SK-N-SH (cell line): Measurements from ENCODE around the gene NT5DC3. TPM values are rescaled to one million over a fixed set of nuclear protein-coding genes. Genes with fewer than 3 reads are reported as not detected.
"Not testable (repeated sequence)": the region's sequence is repeated elsewhere in the genome, so short reads cannot be mapped to it uniquely, and the experiment has no call there.

Experiments
- CTCF ChIA-PET: fragments of 300-600, 350-600 bp; formaldehyde crosslinking; extraction: SDS; loops from one replicate; lab custom pipeline; 2021; lab: Yijun Ruan, JAX
- POLR2A ChIA-PET: fragments of 350-600 bp; sonication (Branson Sonifier 250); formaldehyde crosslinking; extraction: SDS; loops from one replicate; lab custom pipeline; 2020; ENCODE audit warnings: antibody characterized with exemption, inconsistent platforms; lab: Yijun Ruan, JAX
- DNase-seq: peaks from one replicate; pipeline ENCODE4 v3.0.0; 2012
- H2AFZ ChIP-seq: fragments of 200-600 bp; sonication (generic); 2 replicates; pipeline ENCODE4 v1.8.1; 2016; ENCODE audit warnings: antibody characterized with exemption, mild to moderate bottlenecking, low read depth
- H3F3A ChIP-seq: fragments of 200-600 bp; sonication (generic); replicated peaks from 2 replicates; pipeline ENCODE3; 2016; ENCODE audit warnings: antibody characterized with exemption, mild to moderate bottlenecking; ENCODE audit not compliant: insufficient read depth
- H3K27ac ChIP-seq, 2 experiments: fragments of 200-500 bp in 1 of 2; fragments of 200-600 bp in 1 of 2; sonication (Bioruptor generic) in 1 of 2; sonication (generic), shearing (Covaris generic) in 1 of 2; 2 replicates each; pipeline versions ENCODE4 v1.5.1 to v1.6.1; 2014 to 2016; ENCODE audit warnings: low read depth in 2 of 2, inconsistent platforms in 1 of 2, low read length in 1 of 2, mild to moderate bottlenecking in 1 of 2, mixed read lengths in 1 of 2
- H3K27me3 ChIP-seq: fragments of 200-600 bp; sonication (generic), shearing (Covaris generic); 2 replicates; pipeline ENCODE4 v1.6.1; 2016; ENCODE audit warnings: mixed run types; ENCODE audit not compliant: insufficient read depth
- H3K36me3 ChIP-seq, 2 experiments: fragments of 200-500 bp in 1 of 2; fragments of 200-600 bp in 1 of 2; sonication (Bioruptor generic) in 1 of 2; sonication (generic) in 1 of 2; replicated peaks in 1 of 2; 2 replicates each; pipeline versions ENCODE3 to v1.5.1; 2014 to 2016; ENCODE audit warnings: low read length in 1 of 2, mild to moderate bottlenecking in 1 of 2; ENCODE audit not compliant: insufficient read depth in 2 of 2, control insufficient read depth in 1 of 2
- H3K4me1 ChIP-seq, 2 experiments: fragments of 200-500 bp in 1 of 2; fragments of 200-600 bp in 1 of 2; sonication (Bioruptor generic) in 1 of 2; sonication (generic), shearing (Covaris generic) in 1 of 2; 2 replicates each; pipeline versions ENCODE4 v1.5.1 to v1.6.1; 2014 to 2016; ENCODE audit warnings: low read depth in 1 of 2, low read length in 1 of 2, mixed run types in 1 of 2; ENCODE audit not compliant: insufficient read depth in 2 of 2, control insufficient read depth in 1 of 2
- H3K4me2 ChIP-seq: fragments of 200-600 bp; sonication (generic), shearing (Covaris generic); 2 replicates; pipeline ENCODE4 v1.6.1; 2017; ENCODE audit warnings: mixed run types
- H3K4me3 ChIP-seq, 2 experiments: fragments of 200-500 bp in 1 of 2; fragments of 200-600 bp in 1 of 2; sonication (Bioruptor generic) in 1 of 2; sonication (generic), shearing (Covaris generic) in 1 of 2; 2 replicates each; pipeline versions ENCODE4 v1.5.1 to v1.8.1; 2014 to 2016; ENCODE audit warnings: low read depth in 2 of 2, inconsistent platforms in 1 of 2, low read length in 1 of 2, mild to moderate bottlenecking in 1 of 2, mixed read lengths in 1 of 2, moderate library complexity in 1 of 2
- H3K79me2 ChIP-seq: fragments of 200-600 bp; sonication (generic); 2 replicates; pipeline ENCODE4 v1.8.1; 2017; ENCODE audit warnings: mild to moderate bottlenecking; ENCODE audit not compliant: insufficient read depth
- H3K9ac ChIP-seq: fragments of 200-600 bp; sonication (generic); 2 replicates; pipeline ENCODE4 v1.6.1; 2017; ENCODE audit warnings: mixed run types
- H3K9me2 ChIP-seq: fragments of 200-600 bp; sonication (generic); 2 replicates; pipeline ENCODE4 v1.6.1; 2017; ENCODE audit warnings: mixed run types
- H3K9me3 ChIP-seq: fragments of 200-600 bp; sonication (generic); 2 replicates; pipeline ENCODE4 v1.6.1; 2017; ENCODE audit warnings: mixed run types, mild to moderate bottlenecking, moderate library complexity
- H4K20me1 ChIP-seq: fragments of 200-600 bp; sonication (generic); 2 replicates; pipeline ENCODE4 v1.6.1; 2017; ENCODE audit warnings: mild to moderate bottlenecking, mixed run types; ENCODE audit not compliant: insufficient read depth
- CHD2 ChIP-seq: fragments of 150-350 bp; IDR thresholded peaks from 2 replicates; pipeline ENCODE4 v1.6.1; 2018; ENCODE audit warnings: low read length; ENCODE audit not compliant: partially characterized antibody
- EP300 ChIP-seq, 2 experiments: IDR thresholded peaks; 2 replicates each; pipeline versions ENCODE4 v1.4.0 to v1.6.1; 2012; ENCODE audit warnings: borderline replicate concordance in 1 of 2, low read depth in 1 of 2, low read length in 1 of 2
- FOSL2 ChIP-seq: IDR thresholded peaks from 2 replicates; pipeline ENCODE4 v1.4.0; 2012; ENCODE audit warnings: low read depth, mild to moderate bottlenecking, moderate library complexity, borderline replicate concordance
- FOXM1 ChIP-seq: IDR thresholded peaks from 2 replicates; pipeline ENCODE4 v1.4.0; 2012; ENCODE audit warnings: low read depth, mild to moderate bottlenecking
- GATA2 ChIP-seq: sonication (generic); formaldehyde crosslinking; IDR thresholded peaks from 2 replicates; pipeline ENCODE4 v1.5.0; 2020; ENCODE audit warnings: mild to moderate bottlenecking, missing genetic modification reagents
- JUND ChIP-seq: IDR thresholded peaks from 2 replicates; pipeline ENCODE4 v1.4.0; 2012
- MXI1 ChIP-seq: IDR thresholded peaks from 2 replicates; pipeline ENCODE4 v1.6.1; 2012; ENCODE audit warnings: mild to moderate bottlenecking, low read depth, low read length, improper control_type of control experiment
- NFIC ChIP-seq: IDR thresholded peaks from 2 replicates; pipeline ENCODE4 v1.4.0; 2012; ENCODE audit warnings: borderline replicate concordance
- RAD21 ChIP-seq: IDR thresholded peaks from 2 replicates; pipeline ENCODE4 v1.6.1; 2012; ENCODE audit warnings: mild to moderate bottlenecking, low read length
- RCOR1 ChIP-seq: fragments of 150-350 bp; IDR thresholded peaks from 2 replicates; pipeline ENCODE4 v1.6.1; 2017; ENCODE audit warnings: antibody characterized with exemption, low read length
- RFX5 ChIP-seq: IDR thresholded peaks from 2 replicates; pipeline ENCODE4 v1.6.1; 2012; ENCODE audit warnings: mild to moderate bottlenecking, improper control_type of control experiment, low read length
- RXRA ChIP-seq: IDR thresholded peaks from 2 replicates; pipeline ENCODE4 v1.4.0; 2012; ENCODE audit warnings: low read depth, mild to moderate bottlenecking, borderline replicate concordance
- SMC3 ChIP-seq: IDR thresholded peaks from 2 replicates; pipeline ENCODE4 v1.6.1; 2012; ENCODE audit warnings: low read depth, low read length, improper control_type of control experiment
- TAF1 ChIP-seq: IDR thresholded peaks from 2 replicates; pipeline ENCODE4 v1.6.1; 2012; ENCODE audit warnings: low read depth, mild to moderate bottlenecking, low read length, moderate library complexity, borderline replicate concordance
- TCF12 ChIP-seq: IDR thresholded peaks from 2 replicates; pipeline ENCODE4 v1.4.0; 2012
- TEAD4 ChIP-seq: IDR thresholded peaks from 2 replicates; pipeline ENCODE4 v1.4.0; 2012; ENCODE audit warnings: mild to moderate bottlenecking, borderline replicate concordance; ENCODE audit not compliant: insufficient read depth
- WGBS: methylation state at CpG from one replicate; pipeline ENCODE4 v1.1.6; 2017; ENCODE audit warnings: low lambda C conversion rate; 5-methylcytosine and 5-hydroxymethylcytosine counted together
- polyA plus RNA-seq, 3 experiments: library from polyadenylated mRNA; depleted of rRNA; stranded (reverse); fragments of >200 nt; gene quantifications; 2 replicates each; pipeline ENCODE4 v1.2.3, GENCODE V29; 2012

The NT5DC3 gene
- polyA plus RNA-seq, 1 of the 3 experiments (the other 2 are of a cell fraction): 11.0 TPM

- ChIA-PET POLR2A (no interaction called here), CTCF (no interaction called here)
- H3K27me3 ChIP-seq: no peaks in the 10 kb centered on the region
- no peak for DNase-seq
- TF ChIP-seq TCF12: no peak
- TF ChIP-seq GATA2 (CRISPR knock-in tag): no peak
- no peak for TF ChIP-seq NFIC
- H3K9me3 ChIP-seq: no peaks in the 10 kb centered on the region
- WGBS: 94% methylated on average over 4 of the region's 4 CpGs
- H3K36me3 ChIP-seq: peaks cover 0 to 5% of the 10 kb centered on the region in 2 experiments
- no peak overlapping the region for H2AFZ ChIP-seq
- H3K9ac ChIP-seq: no peak overlapping the region
- peak overlapping the region; percentile 82 for H3K4me2 ChIP-seq
- no peaks in the 10 kb centered on the region for H3K9me2 ChIP-seq
- peak overlapping the region; percentile 75 to 84; a peak in 3 of 4 replicates for H3K4me3 ChIP-seq
- no peaks in the 10 kb centered on the region for H3F3A ChIP-seq
- peaks cover 21% of the 10 kb centered on the region for H4K20me1 ChIP-seq
- H3K79me2 ChIP-seq: peaks cover 67% of the 10 kb centered on the region
- no peak overlapping the region for H3K27ac ChIP-seq
- H3K4me1 ChIP-seq: peaks cover 8 to 11% of the 10 kb centered on the region in 2 experiments; a peak in 3 of 4 replicates
Measured at GRCh38 chr12:103839103-103839502, 1.9 kb downstream of the NT5DC3 start.

- ChIA-PET POLR2A (no interaction called here), CTCF (no interaction called here)
- DNase-seq: no peak
- H3K27me3 ChIP-seq: no peaks in the 10 kb centered on the region
- peaks cover 25% of the 10 kb centered on the region for H4K20me1 ChIP-seq
- H3K79me2 ChIP-seq: peaks cover 74% of the 10 kb centered on the region
- TF ChIP-seq EP300 (IDR thresholded peaks at IDR 0.05; ENCODE audit: borderline replicate concordance in 1 of 2, low read depth in 1 of 2, low read length in 1 of 2) (no peak), TCF12 (no peak), RAD21 (no peak)
- peak overlapping the region in 1 of 2 experiments; percentile 75; a peak in 2 of 4 replicates for H3K4me3 ChIP-seq
- peaks cover 11 to 15% of the 10 kb centered on the region in 2 experiments; a peak in 3 of 4 replicates for H3K4me1 ChIP-seq
- no peak overlapping the region for H3K27ac ChIP-seq
- WGBS: 91% methylated on average over 1 of the region's 1 CpG
- H3K9ac ChIP-seq: no peak overlapping the region
- no peaks in the 10 kb centered on the region for H3F3A ChIP-seq
- no peak overlapping the region for H2AFZ ChIP-seq
- H3K36me3 ChIP-seq: peaks cover 0 to 5% of the 10 kb centered on the region in 2 experiments
- H3K9me3 ChIP-seq: no peaks in the 10 kb centered on the region
- peak overlapping the region; percentile 82 for H3K4me2 ChIP-seq
- H3K9me2 ChIP-seq: no peaks in the 10 kb centered on the region
Measured at GRCh38 chr12:103838254-103838914, 2.6 kb downstream of the NT5DC3 start.

GRCh38 chr12:103836345-103836744, 4.7 kb downstream of the NT5DC3 start:
- Histone ChIP-seq H2AFZ (no peak overlapping the region), H3K27me3 (no peaks in the 10 kb centered on the region), H3K9me3 (no peaks in the 10 kb centered on the region), H3K4me1 (peaks cover 6 to 10% of the 10 kb centered on the region in 2 experiments; a peak in 3 of 4 replicates), H3K4me2 (no peak overlapping the region), H3K9me2 (no peaks in the 10 kb centered on the region), H3K27ac (no peak overlapping the region), H4K20me1 (peaks cover 25% of the 10 kb centered on the region), H3K4me3 (no peak overlapping the region), H3K79me2 (peaks cover 93% of the 10 kb centered on the region), H3F3A (no peaks in the 10 kb centered on the region), H3K36me3 (peaks cover 0 to 16% of the 10 kb centered on the region in 2 experiments), H3K9ac (no peak overlapping the region)
- WGBS: 96% methylated on average over 5 of the region's 5 CpGs
- TF ChIP-seq FOXM1 (no peak), RXRA (no peak), SMC3 (no peak), CHD2 (no peak), TAF1 (no peak), RFX5 (no peak), RCOR1 (no peak), JUND (no peak), FOSL2 (no peak), MXI1 (no peak), TEAD4 (no peak)
- POLR2A ChIA-PET: no interaction called here
- no peak for DNase-seq
- CTCF ChIA-PET: no interaction called here

GRCh38 chr12:103835747-103836335, 5.2 kb downstream of the NT5DC3 start:
- H3K9me3 ChIP-seq, POLR2A ChIA-PET, H3K4me3 ChIP-seq, H3K27me3 ChIP-seq, H3F3A ChIP-seq, H3K4me2 ChIP-seq, H3K9ac ChIP-seq, H2AFZ ChIP-seq, H3K9me2 ChIP-seq, DNase-seq, H3K27ac ChIP-seq, CTCF ChIA-PET: not testable (repeated sequence)
- Histone ChIP-seq H3K4me1 (peaks cover 6 to 10% of the 10 kb centered on the region in 2 experiments; a peak in 3 of 4 replicates), H3K36me3 (peaks cover 0 to 16% of the 10 kb centered on the region in 2 experiments), H3K79me2 (peaks cover 98% of the 10 kb centered on the region), H4K20me1 (peaks cover 25% of the 10 kb centered on the region)
- 92% methylated on average over 11 of the region's 11 CpGs for WGBS
